AG04450 (cell line): ENCODE measurements around the gene IRAK4. TPM values are rescaled to one million over a fixed set of nuclear protein-coding genes. Genes with fewer than 3 reads are reported as not detected.

Source experiments
- CTCF ChIA-PET: fragments of 300-600, 350-600 bp; formaldehyde crosslinking; extraction: SDS; loops from one replicate; lab custom pipeline; 2022; ENCODE audit warnings: antibody characterized with exemption, inconsistent platforms; lab: Charles Lee
- POLR2A ChIA-PET: fragments of 350-600 bp; formaldehyde crosslinking; extraction: SDS; loops from one replicate; lab custom pipeline; 2021; ENCODE audit warnings: antibody characterized with exemption, inconsistent platforms; lab: Yijun Ruan, JAX
- DNase-seq: peaks from one replicate; pipeline ENCODE4 v3.0.0-alpha.2; 2011; ENCODE audit warnings: low read depth, low spot score
- H3K27ac ChIP-seq: one replicate; pipeline ENCODE4 v1.5.1; 2012; ENCODE audit warnings: low read depth, low read length, control low read depth
- H3K27me3 ChIP-seq: one replicate; pipeline ENCODE4 v1.6.0; 2012; ENCODE audit warnings: low read length; ENCODE audit not compliant: control insufficient read depth, insufficient read depth
- H3K4me3 ChIP-seq: 2 replicates; pipeline ENCODE4 v1.5.1; 2011; ENCODE audit warnings: mild to moderate bottlenecking, low read depth, low read length, control low read depth
- H3K9me3 ChIP-seq: 2 replicates; pipeline ENCODE4 v1.5.1; 2012; ENCODE audit warnings: low read length; ENCODE audit not compliant: control insufficient read depth, insufficient read depth
- CTCF ChIP-seq: IDR thresholded peaks from 2 replicates; pipeline ENCODE4 v1.5.1; 2011; ENCODE audit warnings: low read depth, low read length, control low read depth, inconsistent platforms
- polyA plus RNA-seq: library from polyadenylated mRNA; depleted of rRNA; stranded (reverse); fragments of >200 nt; gene quantifications from 2 replicates; pipeline ENCODE4 v1.2.3, GENCODE V29; 2011

Gene IRAK4
- polyA plus RNA-seq, 1 experiment = 29.4 TPM

DNA sequence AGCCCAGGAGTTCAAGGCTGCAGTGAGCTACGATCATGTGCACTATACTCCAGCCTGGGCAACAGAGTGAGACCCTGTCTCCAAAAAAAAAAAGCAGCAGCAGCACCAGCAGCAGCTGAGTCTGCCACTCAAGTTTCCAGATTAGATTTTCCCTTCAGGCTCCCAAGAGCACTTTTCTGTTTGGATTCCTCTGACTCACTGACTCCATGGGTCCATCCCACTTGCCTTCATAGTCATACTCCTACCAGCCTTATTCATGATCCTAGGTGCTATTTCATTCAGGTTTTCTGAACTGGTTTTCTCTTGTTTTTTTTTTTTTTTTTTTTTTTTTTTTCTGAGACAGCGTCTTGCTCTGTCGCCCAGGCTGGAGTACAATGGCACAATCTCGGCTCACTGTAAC lies 54.2 kb downstream of the IRAK4 start:
- Histone ChIP-seq H3K27ac (no peak overlapping the region), H3K4me3 (no peak overlapping the region), H3K9me3 (no peaks in the 10 kb centered on the region), H3K27me3 (no peaks in the 10 kb centered on the region)
- TF ChIP-seq CTCF = no peak
- ChIA-PET CTCF (interaction anchor here (0.7 to 1.1 kb wide), 2 partner anchors 70 to 247 kb away, joined by 3 read pairs; no protein-coding TSS in a partner anchor), POLR2A (no interaction called here)
- DNase-seq = no peak

DNA sequence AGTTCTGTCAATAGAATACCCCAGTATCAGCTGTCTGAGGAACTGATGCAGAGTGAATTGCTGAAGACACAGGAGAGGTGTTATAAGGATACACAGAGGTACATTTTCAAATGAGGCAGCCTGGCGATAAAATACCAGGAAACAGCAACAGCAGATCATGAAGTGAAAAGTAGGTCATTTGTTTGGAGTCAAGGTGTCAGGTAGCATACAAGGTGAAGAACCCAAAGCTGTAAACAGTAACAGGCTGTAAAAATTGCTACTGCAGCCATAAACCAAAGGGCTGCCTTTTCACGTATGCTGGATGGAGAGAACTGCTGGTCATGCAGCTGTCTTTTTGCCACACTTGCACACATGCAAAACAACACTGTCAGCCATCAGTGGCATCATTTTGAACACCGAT lies 56.7 kb downstream of the IRAK4 start:
- Histone ChIP-seq H3K9me3 (no peaks in the 10 kb centered on the region), H3K27ac (no peak overlapping the region), H3K4me3 (no peak overlapping the region), H3K27me3 (no peaks in the 10 kb centered on the region)
- no peak for DNase-seq
- ChIA-PET CTCF (interaction anchor here (0.7 to 1.7 kb wide), 3 partner anchors 10 to 67 kb away, joined by 3 to 6 read pairs (median 3); partner anchors contain the start of gene TWF1), POLR2A (no interaction called here)
- no peak for TF ChIP-seq CTCF

DNA sequence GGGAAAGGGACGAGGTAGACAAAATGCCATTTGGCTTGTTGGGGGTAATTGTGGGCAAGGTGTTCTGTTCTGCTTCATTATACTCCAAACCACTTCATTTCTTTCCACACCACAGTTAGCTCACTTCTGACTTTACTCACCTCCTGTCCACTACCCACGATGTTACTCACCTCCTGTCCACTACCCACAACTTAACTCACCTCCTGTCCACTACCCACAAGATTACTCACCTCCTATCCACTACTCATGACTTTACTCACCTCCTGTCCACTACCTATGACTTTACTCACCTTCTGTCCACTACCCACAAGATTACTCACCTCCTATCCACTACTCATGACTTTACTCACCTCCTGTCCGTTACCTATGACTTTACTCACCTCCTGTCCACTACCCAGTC lies 57.4 kb downstream of the IRAK4 start:
- H3K4me3 ChIP-seq = no peak overlapping the region
- TF ChIP-seq CTCF = no peak
- POLR2A ChIA-PET = no interaction called here
- H3K27me3 ChIP-seq = no peaks in the 10 kb centered on the region
- no peak overlapping the region for H3K27ac ChIP-seq
- no peaks in the 10 kb centered on the region for H3K9me3 ChIP-seq
- CTCF ChIA-PET = interaction anchor here (0.7 to 1.7 kb wide), 3 partner anchors 13 to 67 kb away, joined by 3 read pairs; no protein-coding TSS in a partner anchor
- no peak for DNase-seq

GRCh38 chr12:43824207-43824775 lies 65.5 kb downstream of the IRAK4 start:
- ChIA-PET CTCF (interaction anchor here (0.6 kb wide), 1 partner anchor 11 kb away, joined by 3 read pairs; the partner anchor contains the start of gene TMEM117), POLR2A (interaction anchor here (0.8 kb wide), 1 partner anchor 19 kb away, joined by 3 read pairs; no protein-coding TSS in a partner anchor)
- H3K4me3 ChIP-seq = no peak overlapping the region

More at GRCh38 chr12:43824207-43824775, 65.5 kb downstream of the IRAK4 start:
- H3K27ac ChIP-seq = no peak overlapping the region
- H3K9me3 ChIP-seq = no peaks in the 10 kb centered on the region
- DNase-seq = no peak
- H3K27me3 ChIP-seq = no peaks in the 10 kb centered on the region
- no peak for TF ChIP-seq CTCF
